A549 treated with Mapracorat at 1 μM for 4 hours (cell line): ENCODE measurements around the gene FRA10AC1. TPM values are rescaled to one million over a fixed set of nuclear protein-coding genes. Genes with fewer than 3 reads are reported as not detected.

Experiments
- total RNA-seq: library from RNA; stranded (reverse); fragments of 200-300 nt; extraction: Qiagen RNA extraction; gene quantifications from 5 replicates; pipeline ENCODE4 v1.2.3, GENCODE V29; 2022

The FRA10AC1 gene
- total RNA-seq = 4.9 to 5.6 TPM (median 5.5 TPM) in 5 replicates

DNA sequence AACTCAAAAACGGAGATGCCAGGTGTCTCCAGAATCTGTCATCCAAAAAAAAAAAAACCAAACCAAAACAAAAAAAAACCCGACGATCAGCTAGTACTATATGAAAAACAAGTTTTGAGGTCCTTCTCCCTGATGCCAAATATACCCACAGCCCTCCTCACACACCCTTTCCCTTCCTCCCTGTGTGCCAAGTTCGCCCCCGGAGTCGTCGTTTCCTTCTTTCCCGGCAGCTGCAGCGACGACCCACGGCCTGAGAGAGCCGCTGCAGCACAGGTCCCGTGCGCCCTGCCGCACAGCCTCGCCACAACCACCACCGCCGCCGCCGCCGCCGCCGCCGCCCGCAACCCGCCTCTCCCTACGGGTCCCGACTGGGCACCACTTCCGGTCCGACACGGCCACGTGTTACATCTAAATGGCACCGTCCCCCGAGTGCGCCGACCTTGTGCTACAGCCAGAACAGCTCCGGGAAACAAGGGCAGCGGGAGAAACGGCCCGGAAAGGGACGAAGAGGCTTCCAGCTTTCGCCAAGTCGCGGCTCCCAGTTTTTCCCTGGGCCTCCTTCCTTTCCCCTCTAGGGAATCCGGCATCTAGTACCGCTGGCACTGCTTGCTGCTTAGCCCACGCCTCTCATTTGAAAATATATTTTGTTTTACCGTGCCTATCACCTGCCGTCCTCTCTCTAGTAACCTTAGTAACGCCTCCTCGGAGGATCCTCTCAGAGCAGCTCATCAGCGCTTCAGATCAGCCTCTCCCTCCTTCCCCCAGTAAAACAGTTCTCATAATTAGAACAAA, at the start of gene FRA10AC1:
Gene FRA10AC1, minus strand, starts transcription at position 383 of the 792 bp plus-strand sequence. CDS start 2,486 bp downstream, outside the sequence.

Other genes starting within 250 kb of the FRA10AC1 start
- gene MYOF, start 220.3 kb downstream of the FRA10AC1 start, total RNA-seq = 179 to 227 TPM (median 222 TPM) in 5 replicates
- 57.5 to 72.2 TPM (median 65.1 TPM) in 5 replicates for gene CEP55, start 206.0 kb downstream of the FRA10AC1 start, total RNA-seq
- gene FFAR4, start 135.9 kb downstream of the FRA10AC1 start, total RNA-seq = 0.07 to 0.29 TPM (median 0.15 TPM) in 5 replicates
- 6.0 to 11.8 TPM (median 9.4 TPM) in 5 replicates for gene RBP4, start 101.4 kb downstream of the FRA10AC1 start, total RNA-seq
- not detected in 5 replicates for gene PDE6C, start 90.1 kb downstream of the FRA10AC1 start, total RNA-seq
- gene LGI1, start 55.3 kb upstream of the FRA10AC1 start, total RNA-seq = not detected in 5 replicates
- 6.9 to 8.7 TPM (median 8.1 TPM) in 5 replicates for gene SLC35G1, start 191.4 kb upstream of the FRA10AC1 start, total RNA-seq